BE2C (cell line): Measurements from ENCODE around the gene BZW2.

ENCODE experiments used
- DNase-seq: peaks from one replicate; pipeline ENCODE4 v3.0.0-alpha.2; 2020
- H3K27me3 ChIP-seq: fragments of 250-450 bp; sonication (Bioruptor Pico); 2 replicates; pipeline ENCODE4 v1.5.1; 2020; ENCODE audit warnings: mild to moderate bottlenecking
- H3K36me3 ChIP-seq: fragments of 250-450 bp; sonication (Bioruptor Pico); 2 replicates; pipeline ENCODE4 v1.5.1; 2020; ENCODE audit warnings: mild to moderate bottlenecking
- H3K4me1 ChIP-seq: fragments of 250-450 bp; sonication (Bioruptor Pico); 2 replicates; pipeline ENCODE4 v1.5.1; 2020
- H3K4me3 ChIP-seq: 2 replicates; pipeline ENCODE4 v1.5.1; 2011; ENCODE audit warnings: low read depth, low read length
- H3K9me3 ChIP-seq: fragments of 250-450 bp; sonication (Bioruptor Pico); 2 replicates; pipeline ENCODE4 v1.5.1; 2020
- TF ChIP-seq, protein P1 (sequence below): IDR thresholded peaks from 2 replicates; pipeline ENCODE4 v1.5.1; 2012; ENCODE audit warnings: mild to moderate bottlenecking, low read depth, low read length

Gene BZW2

DNA sequence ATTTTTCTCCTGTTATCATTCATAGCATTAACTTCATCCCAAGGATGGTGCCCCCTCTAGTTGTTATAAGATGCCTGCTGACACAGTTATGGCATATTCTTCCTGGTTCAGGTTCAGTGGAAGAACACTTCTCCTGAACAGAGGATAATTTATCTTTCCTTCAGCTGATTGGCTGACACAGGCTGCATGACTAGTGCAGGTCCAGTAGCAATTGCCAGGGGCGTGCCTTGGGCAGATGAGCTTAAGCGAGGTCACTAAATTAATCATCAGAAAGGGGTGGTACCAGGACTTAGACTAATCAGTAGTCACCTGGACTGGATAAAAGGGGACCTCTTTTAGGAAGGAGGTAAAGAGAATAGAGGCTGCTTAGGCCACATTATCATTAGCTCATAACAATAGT is 42.3 kb downstream of the BZW2 start:
- H3K4me3 ChIP-seq, result no peak overlapping the region
- no peaks in the 10 kb centered on the region for H3K9me3 ChIP-seq
- H3K4me1 ChIP-seq, result no peaks in the 10 kb centered on the region
- peak; percentile 25 for DNase-seq
- no peaks in the 10 kb centered on the region for H3K27me3 ChIP-seq
- H3K36me3 ChIP-seq, result peaks cover 74% of the 10 kb centered on the region
- TF ChIP-seq, protein P1, sequence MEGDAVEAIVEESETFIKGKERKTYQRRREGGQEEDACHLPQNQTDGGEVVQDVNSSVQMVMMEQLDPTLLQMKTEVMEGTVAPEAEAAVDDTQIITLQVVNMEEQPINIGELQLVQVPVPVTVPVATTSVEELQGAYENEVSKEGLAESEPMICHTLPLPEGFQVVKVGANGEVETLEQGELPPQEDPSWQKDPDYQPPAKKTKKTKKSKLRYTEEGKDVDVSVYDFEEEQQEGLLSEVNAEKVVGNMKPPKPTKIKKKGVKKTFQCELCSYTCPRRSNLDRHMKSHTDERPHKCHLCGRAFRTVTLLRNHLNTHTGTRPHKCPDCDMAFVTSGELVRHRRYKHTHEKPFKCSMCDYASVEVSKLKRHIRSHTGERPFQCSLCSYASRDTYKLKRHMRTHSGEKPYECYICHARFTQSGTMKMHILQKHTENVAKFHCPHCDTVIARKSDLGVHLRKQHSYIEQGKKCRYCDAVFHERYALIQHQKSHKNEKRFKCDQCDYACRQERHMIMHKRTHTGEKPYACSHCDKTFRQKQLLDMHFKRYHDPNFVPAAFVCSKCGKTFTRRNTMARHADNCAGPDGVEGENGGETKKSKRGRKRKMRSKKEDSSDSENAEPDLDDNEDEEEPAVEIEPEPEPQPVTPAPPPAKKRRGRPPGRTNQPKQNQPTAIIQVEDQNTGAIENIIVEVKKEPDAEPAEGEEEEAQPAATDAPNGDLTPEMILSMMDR, result no peak

- peaks cover 75% of the 10 kb centered on the region for H3K36me3 ChIP-seq
- no peaks in the 10 kb centered on the region for H3K4me1 ChIP-seq
- H3K27me3 ChIP-seq, result no peaks in the 10 kb centered on the region
- TF ChIP-seq, protein P1, result no peak
- DNase-seq, result no peak
- H3K9me3 ChIP-seq, result no peaks in the 10 kb centered on the region
- H3K4me3 ChIP-seq, result no peak overlapping the region
Observed at GRCh38 chr7:16691241-16691640, 45.3 kb downstream of the BZW2 start.

DNA sequence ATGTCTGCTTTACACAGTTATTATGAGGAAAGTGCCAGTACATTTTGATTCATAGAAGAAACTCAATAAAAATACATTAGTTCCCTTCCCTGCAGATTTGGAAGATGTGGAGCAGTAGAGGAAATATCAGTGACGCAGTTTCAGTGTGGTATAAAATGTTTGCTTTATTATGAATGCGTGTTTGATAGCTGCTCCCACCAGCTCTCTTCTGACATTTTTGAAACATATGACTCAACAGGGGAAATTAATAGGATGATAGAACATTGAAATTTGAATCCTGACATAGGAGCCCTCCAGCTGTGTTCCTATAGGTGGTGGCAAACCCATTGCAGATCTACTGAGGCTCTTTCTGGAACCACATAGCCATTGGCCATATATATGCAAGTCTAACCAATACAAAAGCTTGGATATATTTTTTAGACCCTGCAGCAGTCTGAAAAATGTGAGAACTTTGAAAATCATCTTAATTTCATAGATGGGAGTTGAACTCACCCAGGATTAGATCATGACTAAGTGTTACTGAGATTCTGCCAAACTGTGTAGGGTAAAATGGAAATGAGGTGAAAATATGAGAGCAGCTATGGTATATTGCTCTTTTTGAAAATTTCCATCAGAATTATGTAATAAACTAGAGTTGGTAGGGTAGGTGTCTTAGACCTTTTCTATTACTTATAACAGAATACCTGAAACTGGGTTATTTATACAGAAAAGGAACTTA is 47.8 kb downstream of the BZW2 start:
- TF ChIP-seq, protein P1, result no peak
- Histone ChIP-seq H3K36me3 (peaks cover 90% of the 10 kb centered on the region), H3K4me1 (no peaks in the 10 kb centered on the region), H3K4me3 (no peak overlapping the region), H3K9me3 (no peaks in the 10 kb centered on the region), H3K27me3 (no peaks in the 10 kb centered on the region)
- no peak for DNase-seq

GRCh38 chr7:16694806-16695205 is 48.8 kb downstream of the BZW2 start:
- Histone ChIP-seq H3K4me1 (no peaks in the 10 kb centered on the region), H3K4me3 (no peak overlapping the region), H3K27me3 (no peaks in the 10 kb centered on the region), H3K9me3 (no peaks in the 10 kb centered on the region), H3K36me3 (peaks cover 92% of the 10 kb centered on the region)
- no peak for DNase-seq
- TF ChIP-seq, protein P1, result no peak

GRCh38 chr7:16695621-16696237 is 49.7 kb downstream of the BZW2 start:
- DNase-seq, result peak; percentile 38
- Histone ChIP-seq H3K27me3 (no peaks in the 10 kb centered on the region), H3K36me3 (peaks cover 92% of the 10 kb centered on the region)

More at GRCh38 chr7:16695621-16696237, 49.7 kb downstream of the BZW2 start:
- Histone ChIP-seq H3K4me3 (no peak overlapping the region), H3K9me3 (no peaks in the 10 kb centered on the region), H3K4me1 (no peaks in the 10 kb centered on the region)
- TF ChIP-seq, protein P1, result peak; percentile 61
